Ishikawa (cell line): ENCODE data around the gene HCFC1.

Experiments
- CEBPB ChIP-seq: IDR thresholded peaks from 2 replicates; pipeline ENCODE4 v1.6.1; 2012
- CREB1 ChIP-seq: IDR thresholded peaks from 2 replicates; pipeline ENCODE4 v1.6.1; 2012; ENCODE audit warnings: low read depth
- EGR1 ChIP-seq: IDR thresholded peaks from 2 replicates; pipeline ENCODE4 v1.6.1; 2012
- EP300 ChIP-seq: IDR thresholded peaks from 2 replicates; pipeline ENCODE4 v1.6.1; 2012; ENCODE audit warnings: borderline replicate concordance
- FOXM1 ChIP-seq: IDR thresholded peaks from 2 replicates; pipeline ENCODE4 v1.6.1; 2012; ENCODE audit warnings: low read depth, borderline replicate concordance
- NFIC ChIP-seq: IDR thresholded peaks from 2 replicates; pipeline ENCODE4 v1.6.1; 2012
- RAD21 ChIP-seq: IDR thresholded peaks from 2 replicates; pipeline ENCODE4 v1.6.1; 2012; ENCODE audit warnings: low read depth
- TAF1 ChIP-seq: IDR thresholded peaks from 2 replicates; pipeline ENCODE4 v1.6.1; 2012; ENCODE audit warnings: low read depth, mild to moderate bottlenecking
- TCF12 ChIP-seq: IDR thresholded peaks from 2 replicates; pipeline ENCODE4 v1.6.1; 2012; ENCODE audit warnings: low read depth
- TEAD4 ChIP-seq: IDR thresholded peaks from 2 replicates; pipeline ENCODE4 v1.6.1; 2012
- YY1 ChIP-seq: IDR thresholded peaks from 2 replicates; pipeline ENCODE4 v1.6.1; 2012; ENCODE audit warnings: low read depth
- ZBTB7A ChIP-seq: IDR thresholded peaks from 2 replicates; pipeline ENCODE4 v1.6.1; 2012; ENCODE audit warnings: low read depth
- TF ChIP-seq, protein P1 (sequence below): IDR thresholded peaks from 2 replicates; pipeline ENCODE4 v1.6.1; 2012
- TF ChIP-seq, protein P2 (sequence below): IDR thresholded peaks from 2 replicates; pipeline ENCODE4 v1.6.1; 2012
- TF ChIP-seq, protein P3 (sequence below): IDR thresholded peaks from 2 replicates; pipeline ENCODE4 v1.6.1; 2012; ENCODE audit warnings: low read depth, mild to moderate bottlenecking

HCFC1 gene

DNA sequence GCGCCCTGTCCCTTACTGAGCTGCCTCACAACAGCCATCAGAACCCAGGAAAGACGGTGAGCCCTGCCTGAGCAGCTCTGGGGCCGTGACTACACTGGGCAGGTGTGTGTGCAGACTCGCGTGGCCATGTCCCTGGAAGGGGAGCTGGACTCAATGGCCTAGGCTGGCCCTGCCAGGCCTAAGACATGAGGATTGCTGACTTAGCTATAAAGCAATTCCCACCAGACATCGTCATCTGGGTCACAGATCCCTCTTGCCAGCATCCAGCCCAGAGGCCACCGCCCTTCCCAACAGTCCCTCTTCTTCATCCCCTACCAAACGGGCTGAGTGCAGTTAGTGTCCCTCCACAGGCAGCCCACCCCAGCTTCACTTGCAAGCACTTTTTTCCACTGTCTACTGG lies 40.5 kb downstream of the HCFC1 start:
- TF ChIP-seq, protein P1, sequence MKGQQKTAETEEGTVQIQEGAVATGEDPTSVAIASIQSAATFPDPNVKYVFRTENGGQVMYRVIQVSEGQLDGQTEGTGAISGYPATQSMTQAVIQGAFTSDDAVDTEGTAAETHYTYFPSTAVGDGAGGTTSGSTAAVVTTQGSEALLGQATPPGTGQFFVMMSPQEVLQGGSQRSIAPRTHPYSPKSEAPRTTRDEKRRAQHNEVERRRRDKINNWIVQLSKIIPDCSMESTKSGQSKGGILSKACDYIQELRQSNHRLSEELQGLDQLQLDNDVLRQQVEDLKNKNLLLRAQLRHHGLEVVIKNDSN, result no peak
- TF ChIP-seq, protein P2, sequence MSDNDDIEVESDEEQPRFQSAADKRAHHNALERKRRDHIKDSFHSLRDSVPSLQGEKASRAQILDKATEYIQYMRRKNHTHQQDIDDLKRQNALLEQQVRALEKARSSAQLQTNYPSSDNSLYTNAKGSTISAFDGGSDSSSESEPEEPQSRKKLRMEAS, result no peak
- TF ChIP-seq, protein P3, sequence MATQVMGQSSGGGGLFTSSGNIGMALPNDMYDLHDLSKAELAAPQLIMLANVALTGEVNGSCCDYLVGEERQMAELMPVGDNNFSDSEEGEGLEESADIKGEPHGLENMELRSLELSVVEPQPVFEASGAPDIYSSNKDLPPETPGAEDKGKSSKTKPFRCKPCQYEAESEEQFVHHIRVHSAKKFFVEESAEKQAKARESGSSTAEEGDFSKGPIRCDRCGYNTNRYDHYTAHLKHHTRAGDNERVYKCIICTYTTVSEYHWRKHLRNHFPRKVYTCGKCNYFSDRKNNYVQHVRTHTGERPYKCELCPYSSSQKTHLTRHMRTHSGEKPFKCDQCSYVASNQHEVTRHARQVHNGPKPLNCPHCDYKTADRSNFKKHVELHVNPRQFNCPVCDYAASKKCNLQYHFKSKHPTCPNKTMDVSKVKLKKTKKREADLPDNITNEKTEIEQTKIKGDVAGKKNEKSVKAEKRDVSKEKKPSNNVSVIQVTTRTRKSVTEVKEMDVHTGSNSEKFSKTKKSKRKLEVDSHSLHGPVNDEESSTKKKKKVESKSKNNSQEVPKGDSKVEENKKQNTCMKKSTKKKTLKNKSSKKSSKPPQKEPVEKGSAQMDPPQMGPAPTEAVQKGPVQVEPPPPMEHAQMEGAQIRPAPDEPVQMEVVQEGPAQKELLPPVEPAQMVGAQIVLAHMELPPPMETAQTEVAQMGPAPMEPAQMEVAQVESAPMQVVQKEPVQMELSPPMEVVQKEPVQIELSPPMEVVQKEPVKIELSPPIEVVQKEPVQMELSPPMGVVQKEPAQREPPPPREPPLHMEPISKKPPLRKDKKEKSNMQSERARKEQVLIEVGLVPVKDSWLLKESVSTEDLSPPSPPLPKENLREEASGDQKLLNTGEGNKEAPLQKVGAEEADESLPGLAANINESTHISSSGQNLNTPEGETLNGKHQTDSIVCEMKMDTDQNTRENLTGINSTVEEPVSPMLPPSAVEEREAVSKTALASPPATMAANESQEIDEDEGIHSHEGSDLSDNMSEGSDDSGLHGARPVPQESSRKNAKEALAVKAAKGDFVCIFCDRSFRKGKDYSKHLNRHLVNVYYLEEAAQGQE, result no peak
- TF ChIP-seq TEAD4, result no peak
- TF ChIP-seq EGR1, result no peak
- TF ChIP-seq TCF12, result no peak
- no peak for TF ChIP-seq EP300
- TF ChIP-seq TAF1, result no peak
- TF ChIP-seq RAD21, result no peak
- no peak for TF ChIP-seq FOXM1
- TF ChIP-seq CREB1, result no peak
- no peak for TF ChIP-seq ZBTB7A
- no peak for TF ChIP-seq NFIC
- no peak for TF ChIP-seq CEBPB
- no peak for TF ChIP-seq YY1

DNA sequence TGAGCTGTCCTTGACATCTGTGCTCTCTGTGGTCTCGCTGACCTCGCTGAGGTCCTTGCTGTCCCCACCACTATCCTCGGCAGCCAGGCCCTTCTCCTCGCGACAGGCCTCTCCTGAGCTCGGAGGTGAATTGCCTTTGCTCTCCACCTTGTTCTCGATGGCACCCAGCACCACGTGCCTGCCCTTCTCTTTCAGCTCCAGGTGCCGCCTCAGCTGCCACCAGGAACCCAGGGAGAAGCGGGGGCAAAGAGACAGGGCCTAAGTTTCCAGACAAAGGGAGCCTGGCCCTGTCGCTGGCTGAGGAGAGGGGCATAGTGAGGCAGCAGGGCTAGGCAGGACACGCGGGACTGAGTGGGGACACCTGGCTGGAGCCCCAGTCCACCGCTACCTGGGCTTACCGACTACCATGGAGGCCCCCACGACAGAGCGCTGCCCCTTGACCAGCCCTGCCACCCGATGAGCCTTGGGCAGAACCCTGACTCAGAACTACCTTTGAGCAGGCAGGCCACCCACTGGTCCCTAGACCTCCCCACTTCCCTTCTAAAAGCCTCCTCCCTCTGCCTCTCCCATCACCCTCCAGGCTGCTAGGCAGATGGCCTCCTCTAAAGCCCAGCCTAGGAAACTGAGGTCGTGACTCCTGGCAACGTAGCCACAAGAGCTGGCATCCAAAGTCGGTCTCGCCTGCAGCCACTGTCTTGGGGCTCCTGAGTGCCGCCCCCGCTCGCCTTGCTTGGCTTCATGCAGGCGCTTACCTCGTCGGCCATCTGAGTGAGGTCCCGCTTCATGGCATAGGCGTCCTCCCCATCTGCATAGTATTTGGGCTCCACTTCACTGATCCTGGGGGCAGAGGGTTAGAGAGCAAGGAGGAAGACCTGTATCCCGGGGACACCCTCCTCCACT lies 41.4 kb downstream of the HCFC1 start:
- TF ChIP-seq EGR1, result no peak
- TF ChIP-seq, protein P1, result no peak

DNA sequence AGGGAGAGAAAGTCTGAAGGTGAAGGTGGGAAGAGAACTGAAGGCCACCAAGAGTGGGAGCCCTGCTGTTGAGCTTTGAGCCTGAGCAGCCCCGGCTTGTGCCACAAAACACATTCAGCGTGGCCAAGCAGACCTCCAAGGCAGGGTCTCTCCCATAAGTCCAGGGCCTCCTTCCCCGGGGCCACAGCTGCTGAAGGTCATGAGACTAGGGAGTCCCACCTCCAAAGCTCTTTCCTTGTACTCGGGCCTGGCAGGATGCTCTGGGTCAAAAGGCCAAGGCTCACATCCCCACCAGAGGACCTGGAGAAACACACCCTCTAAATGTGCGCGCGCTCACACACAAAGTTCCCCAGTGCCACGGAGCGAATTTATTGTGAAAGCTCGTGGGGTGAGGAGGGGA lies 42.0 kb downstream of the HCFC1 start:
- TF ChIP-seq EP300 (no peak), TAF1 (no peak), RAD21 (no peak), CEBPB (no peak), EGR1 (no peak), CREB1 (no peak), FOXM1 (no peak), TEAD4 (no peak), ZBTB7A (no peak), NFIC (no peak), TCF12 (no peak), YY1 (no peak)
- TF ChIP-seq, protein P2, result no peak
- TF ChIP-seq, protein P3, result no peak
- TF ChIP-seq, protein P1, result no peak

DNA sequence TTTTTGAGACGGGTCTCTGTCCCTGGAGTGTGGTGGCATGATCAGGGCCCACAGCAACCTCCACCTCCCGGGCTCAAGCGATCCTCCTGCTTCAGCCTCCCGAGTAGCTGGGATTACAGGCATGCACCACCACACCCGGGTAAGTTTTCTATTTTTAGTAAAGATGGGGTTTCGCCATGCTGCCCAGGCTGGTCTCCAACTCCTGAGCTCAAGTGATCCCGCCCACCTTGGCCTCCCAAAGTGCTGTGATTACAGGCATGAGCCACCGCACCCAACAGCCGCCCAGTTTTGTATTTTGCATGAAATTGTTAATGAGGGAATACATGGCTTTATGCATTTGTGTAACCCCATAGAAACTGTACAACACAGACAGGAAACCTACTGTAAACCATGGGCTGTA lies 42.8 kb downstream of the HCFC1 start:
- TF ChIP-seq, protein P3, result no peak
- TF ChIP-seq TAF1, result no peak
- TF ChIP-seq, protein P1, result no peak
- TF ChIP-seq ZBTB7A, result no peak
- TF ChIP-seq CREB1, result no peak
- TF ChIP-seq CEBPB, result no peak
- no peak for TF ChIP-seq YY1
- TF ChIP-seq, protein P2, result no peak
- TF ChIP-seq TCF12, result no peak
- TF ChIP-seq FOXM1, result no peak
- TF ChIP-seq TEAD4, result no peak
- no peak for TF ChIP-seq EGR1
- TF ChIP-seq NFIC, result no peak
- no peak for TF ChIP-seq EP300
